HG02610 (cell line): ENCODE results near the gene YOD1.

Experiments used
- ATAC-seq: cut with Tn5 transposase; IDR thresholded peaks from one replicate; pipeline ENCODE4 v1.9.1; 2021; ENCODE audit warnings: mild to moderate bottlenecking, moderate library complexity; ENCODE audit not compliant: unreplicated experiment

The YOD1 gene

GRCh38 chr1:207028884-207029650, 21.9 kb downstream of the YOD1 start:
- no peak for ATAC-seq

DNA sequence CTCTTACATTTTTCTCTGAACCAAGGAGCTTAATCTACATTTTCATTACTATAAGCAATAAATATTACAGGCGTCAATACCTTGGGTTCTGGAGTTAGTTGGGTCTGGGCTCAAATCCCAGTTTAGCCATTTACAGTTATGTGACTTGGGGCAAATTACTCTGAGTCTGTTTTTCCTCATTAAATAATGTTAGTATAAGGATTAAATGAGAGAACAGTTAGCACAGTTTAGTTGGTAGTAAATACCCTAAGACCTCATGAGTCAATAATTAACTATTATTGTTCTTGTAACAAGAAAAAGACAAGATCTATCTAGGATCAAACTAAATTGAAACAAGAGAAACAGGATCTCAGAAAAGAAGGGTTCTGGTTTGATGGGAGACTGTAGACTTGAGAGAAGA, 23.1 kb downstream of the YOD1 start:
- no peak for ATAC-seq

DNA sequence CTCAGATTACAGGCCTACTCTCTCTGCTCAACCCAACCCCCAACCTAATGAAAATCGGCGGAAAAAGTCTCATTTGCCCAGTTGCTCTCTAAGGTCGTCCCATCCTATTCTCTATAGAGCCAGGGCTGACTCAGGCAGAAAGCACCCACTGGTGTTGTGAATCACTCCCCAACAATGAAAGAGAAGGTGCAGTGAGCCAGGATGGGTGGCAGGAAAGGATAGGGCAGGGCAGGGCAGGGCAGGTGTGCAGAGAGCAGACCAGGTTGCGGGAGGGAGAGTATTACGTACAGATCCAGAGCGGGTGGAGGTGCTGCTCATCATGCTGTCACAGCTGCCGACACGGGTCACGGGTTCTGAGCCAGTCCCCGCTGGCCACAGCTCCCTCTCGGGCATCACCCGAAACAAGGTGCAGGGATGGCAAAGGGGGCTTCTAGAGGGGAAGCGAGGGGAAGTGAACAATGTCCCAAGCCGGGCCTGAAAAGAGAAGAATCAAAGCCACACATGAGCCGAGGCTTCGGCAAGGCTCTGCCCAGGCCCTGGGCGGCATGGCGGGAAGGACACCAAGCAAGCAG, 23.7 kb downstream of the YOD1 start:
- no peak for ATAC-seq

GRCh38 chr1:207026104-207026534, 24.9 kb downstream of the YOD1 start:
- no peak for ATAC-seq

- ATAC-seq, result no peak
These were observed 25.7 kb downstream of the YOD1 start for GRCh38 chr1:207025146-207025880.

- no peak for ATAC-seq
These were observed 26.5 kb downstream of the YOD1 start for GRCh38 chr1:207024202-207025145.

DNA sequence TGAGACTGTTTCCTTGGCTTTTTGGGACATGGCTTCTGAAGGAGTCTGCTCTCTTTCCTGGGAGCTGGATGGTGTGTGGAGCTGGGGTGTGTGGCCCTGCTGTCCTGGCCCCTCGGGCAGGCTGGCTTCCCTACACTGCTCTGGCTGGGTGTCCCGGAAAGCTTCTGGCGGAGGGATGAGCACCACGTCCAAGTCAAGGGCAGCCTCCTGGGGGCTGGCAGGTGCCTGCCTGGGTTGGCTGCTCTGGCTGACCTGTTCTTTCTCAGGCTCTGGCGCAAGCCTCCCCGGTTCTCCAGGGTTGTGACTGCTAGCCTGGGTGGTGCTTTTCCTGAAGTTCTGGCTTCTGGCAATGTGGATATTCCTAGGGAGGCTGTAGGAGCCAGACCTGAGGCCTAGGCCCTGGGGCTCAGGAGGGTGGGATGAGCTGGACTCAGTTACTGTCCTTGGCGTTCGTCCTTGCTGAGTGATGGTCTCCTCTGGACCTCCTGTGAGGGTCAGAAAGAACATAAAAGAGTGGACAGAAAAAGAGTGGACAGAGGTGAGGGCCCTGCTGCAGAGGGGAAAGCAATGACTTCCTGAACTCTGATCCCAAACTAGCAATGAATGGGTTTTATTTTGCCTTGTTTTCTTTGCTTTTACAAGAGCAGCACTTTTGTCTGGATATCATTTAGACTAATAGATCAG, 27.9 kb downstream of the YOD1 start:
- ATAC-seq, result no peak

DNA sequence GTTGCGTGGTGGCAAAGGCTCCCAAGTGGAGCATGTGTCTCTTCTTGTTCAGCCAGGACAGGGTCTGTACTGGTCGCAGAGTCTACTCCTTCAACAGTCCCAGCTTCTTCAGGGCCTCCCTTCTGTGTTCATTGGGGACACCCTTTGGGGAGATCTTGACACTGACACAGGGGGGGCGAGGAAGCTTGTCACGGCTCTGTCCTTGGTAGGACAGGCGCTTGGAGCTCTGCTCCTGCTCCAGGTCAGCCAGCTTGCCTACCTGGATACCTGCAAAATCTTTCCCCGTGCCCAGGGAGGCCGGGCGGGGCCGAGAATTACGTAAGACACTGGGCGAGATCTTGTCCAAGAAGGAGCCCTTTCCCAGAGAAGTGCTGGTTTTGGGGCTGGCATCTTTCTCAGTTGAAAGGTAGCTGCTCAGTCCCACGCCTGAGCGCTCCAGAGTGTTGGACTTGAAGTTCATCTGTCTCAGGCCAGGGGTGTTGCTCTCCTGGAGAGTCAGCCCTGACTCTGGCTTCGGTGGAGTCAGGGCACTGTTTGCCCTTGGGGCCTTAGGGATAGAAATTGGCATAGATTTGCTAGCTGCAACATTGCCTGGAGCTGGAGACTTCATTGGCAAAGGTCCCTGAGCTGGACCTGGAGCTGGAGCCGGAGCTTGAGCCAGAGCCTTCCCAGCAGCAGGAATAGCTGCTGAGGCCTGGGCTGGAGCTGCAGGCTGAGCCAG, 29.0 kb downstream of the YOD1 start:
- ATAC-seq, result no peak

GRCh38 chr1:207021139-207021861, 29.7 kb downstream of the YOD1 start:
- no peak for ATAC-seq

DNA sequence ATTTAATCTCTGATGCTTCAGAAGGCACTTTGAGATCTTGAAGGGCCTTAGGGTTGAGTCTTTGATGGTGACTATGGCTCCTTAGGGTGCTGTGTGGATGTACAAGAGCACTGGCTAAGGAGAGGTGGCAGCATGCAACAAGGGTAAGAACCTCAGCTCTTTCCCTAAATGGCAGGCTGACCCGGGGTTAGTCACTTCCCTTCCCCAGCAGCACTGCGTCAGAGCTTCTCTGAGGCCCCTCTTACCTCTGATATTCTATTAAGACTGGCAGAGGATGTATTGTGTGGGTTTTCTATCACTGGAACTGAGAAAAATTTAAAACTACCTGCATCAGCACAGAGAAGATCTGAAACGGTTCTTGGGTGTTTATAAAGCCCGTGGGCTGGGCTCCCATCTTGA, 30.3 kb downstream of the YOD1 start:
- no peak for ATAC-seq

DNA sequence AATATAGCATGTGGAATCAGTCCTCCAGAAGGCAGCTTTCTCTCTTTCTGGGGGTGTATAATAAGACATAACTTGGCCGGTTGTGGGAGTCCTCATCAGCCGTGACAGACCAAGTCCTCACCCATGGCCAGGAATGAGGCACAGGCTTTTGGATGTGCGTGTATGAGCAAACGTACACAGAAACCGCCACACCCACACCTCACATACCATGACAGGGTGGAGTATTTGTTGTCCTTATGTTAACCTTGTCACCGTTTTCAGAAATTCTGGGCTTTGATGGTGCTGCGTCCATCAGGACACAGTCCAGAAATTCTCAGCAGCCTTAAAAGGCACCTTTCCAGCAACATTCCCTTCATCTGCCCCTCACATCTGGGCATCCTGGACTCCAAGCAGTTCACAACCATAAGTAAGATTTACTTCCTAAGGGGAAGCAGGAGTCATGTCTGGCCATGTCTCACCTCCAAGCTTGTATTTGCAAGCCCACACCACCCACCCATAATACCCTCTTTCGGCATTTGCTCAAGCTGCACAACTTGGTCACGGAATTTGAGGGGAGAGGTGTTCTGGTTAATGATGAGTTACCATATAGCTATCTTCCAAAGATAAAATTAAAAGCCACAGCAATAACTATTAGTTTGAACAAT, 30.8 kb downstream of the YOD1 start:
- no peak for ATAC-seq

- no peak for ATAC-seq
These were observed 31.3 kb downstream of the YOD1 start for GRCh38 chr1:207019661-207020060.

DNA sequence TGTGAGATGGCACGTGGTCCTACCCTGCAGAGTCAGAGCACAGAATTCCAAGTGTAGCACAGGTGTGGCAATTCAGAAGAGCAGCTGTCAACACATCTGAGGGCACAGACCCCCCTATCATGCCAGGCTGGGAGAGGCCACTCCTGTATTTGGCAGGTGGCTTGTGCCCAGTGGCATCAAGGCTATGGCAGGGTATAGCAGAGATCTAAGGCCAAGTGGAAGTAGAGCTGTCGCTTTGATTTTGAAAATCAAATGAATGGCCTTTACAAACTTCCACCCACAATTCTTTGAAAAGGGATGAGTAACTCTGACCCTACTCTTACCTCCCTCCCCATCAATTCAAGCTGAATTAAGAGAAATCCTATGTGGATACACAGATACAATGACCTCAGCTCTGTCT, 31.8 kb downstream of the YOD1 start:
- ATAC-seq, result no peak

DNA sequence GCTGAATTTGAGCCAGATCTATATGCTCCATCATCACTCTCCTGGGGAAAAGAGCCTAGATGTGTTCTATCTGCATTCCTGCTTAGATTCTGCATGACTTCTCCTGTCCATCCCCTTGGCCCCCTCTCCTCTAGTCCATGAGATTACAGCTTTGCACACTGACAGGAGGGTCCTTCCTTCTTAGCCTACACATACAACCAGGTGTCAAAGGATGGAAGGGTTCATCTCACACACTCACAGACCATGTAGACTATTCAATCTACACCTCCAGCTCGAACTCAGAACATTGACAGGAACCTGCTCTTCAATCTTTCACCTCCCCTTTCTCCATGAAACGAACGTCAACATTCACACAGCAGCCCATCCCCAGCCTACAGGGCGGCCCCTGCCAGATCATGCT, 32.3 kb downstream of the YOD1 start:
- ATAC-seq, result no peak

GRCh38 chr1:207017615-207018559, 33.1 kb downstream of the YOD1 start:
- ATAC-seq, result no peak

DNA sequence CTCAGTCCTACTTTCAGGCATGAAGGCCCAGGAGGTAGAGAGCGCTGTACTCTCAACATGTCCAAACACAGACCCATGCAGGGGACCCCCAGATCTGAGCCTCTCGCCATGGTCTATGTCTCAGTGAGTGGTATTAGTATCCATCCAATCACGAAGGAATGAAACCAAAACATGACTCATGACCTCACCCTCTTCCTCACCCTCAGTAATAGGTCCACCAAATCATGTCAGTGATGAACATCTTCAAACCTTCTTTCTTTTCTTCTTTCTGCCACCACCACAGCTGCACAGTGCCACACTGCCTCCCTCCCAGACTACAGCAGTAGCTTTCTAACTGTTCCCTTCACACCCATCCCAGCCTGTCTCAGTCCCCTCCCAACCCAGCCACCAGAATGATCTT, 35.2 kb downstream of the YOD1 start:
- no peak for ATAC-seq

DNA sequence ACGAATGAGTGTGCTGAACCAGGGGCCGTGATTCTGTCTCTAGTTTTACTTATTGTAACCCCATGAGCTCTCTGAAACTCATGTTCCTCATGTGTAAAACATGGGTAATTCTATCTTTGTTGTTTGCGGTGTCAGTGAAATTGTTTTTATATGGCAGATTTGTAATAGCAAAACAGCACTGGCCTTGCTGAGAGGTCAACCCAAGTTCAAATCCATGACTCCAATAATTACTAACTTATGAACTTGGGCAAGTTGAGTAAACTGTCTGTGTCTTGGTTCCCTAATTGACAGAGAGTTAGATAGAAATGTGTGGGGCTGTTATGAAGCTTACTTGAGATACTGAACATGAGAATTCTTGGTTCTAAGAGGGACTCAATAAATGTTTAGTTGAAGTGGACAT, 36.3 kb downstream of the YOD1 start:
- ATAC-seq, result no peak
